ENCODE data around the gene CDH2. TPM values are rescaled to one million over a fixed set of nuclear protein-coding genes. Genes with fewer than 3 reads are reported as not detected.
"Not testable (repeated sequence)": the region's sequence is repeated elsewhere in the genome, so short reads cannot be mapped to it uniquely, and the experiment has no call there.

Gene CDH2
- total RNA-seq, 2 donors from 2014 or later: 110 to 178 TPM

DNA sequence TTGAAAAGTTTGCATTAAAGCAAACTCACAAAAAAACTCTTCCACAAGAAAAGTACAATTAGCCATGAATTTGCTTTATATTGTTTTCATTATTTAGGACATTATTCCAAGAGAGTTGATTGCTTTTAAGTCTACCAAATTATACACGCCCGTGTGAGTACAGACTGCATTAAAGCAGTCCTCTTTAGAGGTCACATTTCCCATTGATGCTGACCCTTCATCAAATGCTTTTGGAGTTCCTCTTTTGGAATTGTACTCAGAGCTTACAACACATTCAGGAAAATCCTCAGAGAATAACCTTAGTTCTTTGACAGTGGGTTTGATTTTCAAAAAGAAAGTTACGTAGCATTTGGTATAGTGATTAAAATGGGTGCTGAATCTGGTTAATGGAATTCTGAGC, 256.1 kb downstream of the CDH2 start:
- DNase-seq: no peak
- intact Hi-C loops (cut with DNase I): no loop called here
- no peak for ATAC-seq

DNA sequence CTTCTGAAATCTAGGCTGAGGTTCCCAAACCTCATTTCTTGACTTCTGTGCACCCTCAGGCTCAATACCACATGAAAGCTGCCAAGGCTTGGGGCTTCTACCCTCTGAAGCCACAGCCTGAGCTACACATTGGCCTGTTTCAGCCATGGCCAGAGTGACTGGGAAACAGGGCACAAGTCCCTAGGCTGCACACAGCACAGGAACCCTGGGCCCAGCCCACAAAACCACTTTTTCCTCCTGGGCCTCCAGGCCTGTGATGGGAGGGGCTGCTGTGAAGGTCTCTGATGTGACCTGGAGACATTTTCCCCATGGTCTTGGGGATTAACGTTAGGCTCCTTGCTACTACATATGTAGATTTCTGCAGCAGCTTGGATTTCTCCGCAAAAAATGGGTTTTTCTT, 270.7 kb downstream of the CDH2 start:
- DNase-seq; ATAC-seq; intact Hi-C loops (cut with DNase I): not testable (repeated sequence)

- no peak for ATAC-seq
- intact Hi-C loops (cut with DNase I): no loop called here
- no peak for DNase-seq
Measured at GRCh38 chr18:27903906-27904305, 273.0 kb downstream of the CDH2 start.

- intact Hi-C loops (cut with DNase I): no loop called here
- no peak for ATAC-seq
- DNase-seq: no peak
Measured at GRCh38 chr18:27901424-27902226, 275.3 kb downstream of the CDH2 start.
